ENCODE data around the gene ZSWIM8. TPM values are rescaled to one million over a fixed set of nuclear protein-coding genes. Genes with fewer than 3 reads are reported as not detected.

The ZSWIM8 gene
- total and polyA plus RNA-seq, 9 donors, result 40.7 to 80.5 (median 65.8) TPM

- H3K27me3 ChIP-seq (ENCODE audit: control insufficient read depth, insufficient read depth, low read length), result no peaks in the 10 kb centered on the region
- peaks cover 75% of the 10 kb centered on the region for H3K36me3 ChIP-seq (ENCODE audit: control insufficient read depth, insufficient read depth, low read length)
- no peaks in the 10 kb centered on the region for H3K4me1 ChIP-seq (ENCODE audit: control insufficient read depth, insufficient read depth, low read length)
- 100% methylated on average over 1 of the region's 1 CpG for WGBS (ENCODE audit: insufficient coverage)
- H3K27ac ChIP-seq (ENCODE audit: low read length), result no peak overlapping the region
- no peak for DNase-seq
- H3K4me3 ChIP-seq (ENCODE audit: low read length), result no peak overlapping the region
- H3K9me3 ChIP-seq (replicated peaks; ENCODE audit: control insufficient read depth, low read depth, low read length), result no peaks in the 10 kb centered on the region
Observed at GRCh38 chr10:73750819-73751218, 34.6 kb upstream of the ZSWIM8 start.

- DNase-seq, result no peak
- peaks cover 67% of the 10 kb centered on the region for H3K36me3 ChIP-seq (ENCODE audit: control insufficient read depth, insufficient read depth, low read length)
- H3K9me3 ChIP-seq (replicated peaks; ENCODE audit: control insufficient read depth, low read depth, low read length), result no peaks in the 10 kb centered on the region
- H3K27ac ChIP-seq (ENCODE audit: low read length), result no peak overlapping the region
- H3K4me1 ChIP-seq (ENCODE audit: control insufficient read depth, insufficient read depth, low read length), result peaks cover 3% of the 10 kb centered on the region
- WGBS (ENCODE audit: insufficient coverage), result 80% methylated on average over 1 of the region's 1 CpG
- H3K4me3 ChIP-seq (ENCODE audit: low read length), result no peak overlapping the region
- H3K27me3 ChIP-seq (ENCODE audit: control insufficient read depth, insufficient read depth, low read length), result no peaks in the 10 kb centered on the region
Observed at GRCh38 chr10:73756183-73756582, 29.2 kb upstream of the ZSWIM8 start.

- DNase-seq, result no peak
- WGBS (ENCODE audit: insufficient coverage), result 91% methylated on average over 9 of the region's 9 CpGs
- Histone ChIP-seq H3K27me3 (ENCODE audit: control insufficient read depth, insufficient read depth, low read length) (no peaks in the 10 kb centered on the region), H3K27ac (ENCODE audit: low read length) (no peak overlapping the region), H3K9me3 (replicated peaks; ENCODE audit: control insufficient read depth, low read depth, low read length) (no peaks in the 10 kb centered on the region), H3K4me1 (ENCODE audit: control insufficient read depth, insufficient read depth, low read length) (peaks cover 7% of the 10 kb centered on the region), H3K4me3 (ENCODE audit: low read length) (no peak overlapping the region), H3K36me3 (ENCODE audit: control insufficient read depth, insufficient read depth, low read length) (peaks cover 68% of the 10 kb centered on the region)
Observed at GRCh38 chr10:73758704-73759511, 26.5 kb upstream of the ZSWIM8 start.

- H3K27ac ChIP-seq (ENCODE audit: low read length), result no peak overlapping the region
- H3K27me3 ChIP-seq (ENCODE audit: control insufficient read depth, insufficient read depth, low read length), result no peaks in the 10 kb centered on the region
- DNase-seq, result no peak
- no peaks in the 10 kb centered on the region for H3K9me3 ChIP-seq (replicated peaks; ENCODE audit: control insufficient read depth, low read depth, low read length)
- H3K4me1 ChIP-seq (ENCODE audit: control insufficient read depth, insufficient read depth, low read length), result peaks cover 7% of the 10 kb centered on the region
- no peak overlapping the region for H3K4me3 ChIP-seq (ENCODE audit: low read length)
- 65% methylated on average over 3 of the region's 5 CpGs for WGBS (ENCODE audit: insufficient coverage)
- peaks cover 67% of the 10 kb centered on the region for H3K36me3 ChIP-seq (ENCODE audit: control insufficient read depth, insufficient read depth, low read length)
Observed at GRCh38 chr10:73759512-73760115, 25.8 kb upstream of the ZSWIM8 start.

GRCh38 chr10:73761781-73762180 is 23.6 kb upstream of the ZSWIM8 start:
- Histone ChIP-seq H3K9me3 (replicated peaks; ENCODE audit: control insufficient read depth, low read depth, low read length) (no peaks in the 10 kb centered on the region), H3K36me3 (ENCODE audit: control insufficient read depth, insufficient read depth, low read length) (peaks cover 80% of the 10 kb centered on the region), H3K4me1 (ENCODE audit: control insufficient read depth, insufficient read depth, low read length) (peaks cover 7% of the 10 kb centered on the region), H3K27ac (ENCODE audit: low read length) (no peak overlapping the region), H3K4me3 (ENCODE audit: low read length) (no peak overlapping the region), H3K27me3 (ENCODE audit: control insufficient read depth, insufficient read depth, low read length) (no peaks in the 10 kb centered on the region)
- DNase-seq, result no peak
- WGBS (ENCODE audit: insufficient coverage), result no CpG with 5 or more reads among the region's 1 CpG

GRCh38 chr10:73762915-73763314 is 22.5 kb upstream of the ZSWIM8 start:
- no peak for DNase-seq
- H3K9me3 ChIP-seq (replicated peaks; ENCODE audit: control insufficient read depth, low read depth, low read length), result no peaks in the 10 kb centered on the region
- WGBS (ENCODE audit: insufficient coverage), result 80% methylated on average over 1 of the region's 2 CpGs
- H3K27me3 ChIP-seq (ENCODE audit: control insufficient read depth, insufficient read depth, low read length), result no peaks in the 10 kb centered on the region
- H3K27ac ChIP-seq (ENCODE audit: low read length), result no peak overlapping the region
- H3K4me3 ChIP-seq (ENCODE audit: low read length), result no peak overlapping the region
- peaks cover 87% of the 10 kb centered on the region for H3K36me3 ChIP-seq (ENCODE audit: control insufficient read depth, insufficient read depth, low read length)
- peaks cover 7% of the 10 kb centered on the region for H3K4me1 ChIP-seq (ENCODE audit: control insufficient read depth, insufficient read depth, low read length)

- no peak overlapping the region for H3K27ac ChIP-seq (ENCODE audit: low read length)
- no peak for DNase-seq
- H3K4me3 ChIP-seq (ENCODE audit: low read length), result no peak overlapping the region
- no peaks in the 10 kb centered on the region for H3K27me3 ChIP-seq (ENCODE audit: control insufficient read depth, insufficient read depth, low read length)
- H3K36me3 ChIP-seq (ENCODE audit: control insufficient read depth, insufficient read depth, low read length), result peaks cover 91% of the 10 kb centered on the region
- no CpG with 5 or more reads among the region's 2 CpGs for WGBS (ENCODE audit: insufficient coverage)
- H3K4me1 ChIP-seq (ENCODE audit: control insufficient read depth, insufficient read depth, low read length), result peaks cover 7% of the 10 kb centered on the region
- H3K9me3 ChIP-seq (replicated peaks; ENCODE audit: control insufficient read depth, low read depth, low read length), result no peaks in the 10 kb centered on the region
Observed at GRCh38 chr10:73763343-73763742, 22.1 kb upstream of the ZSWIM8 start.

GRCh38 chr10:73765066-73765465 is 20.3 kb upstream of the ZSWIM8 start:
- Histone ChIP-seq H3K9me3 (replicated peaks; ENCODE audit: control insufficient read depth, low read depth, low read length) (no peaks in the 10 kb centered on the region), H3K4me1 (ENCODE audit: control insufficient read depth, insufficient read depth, low read length) (peaks cover 5% of the 10 kb centered on the region), H3K27ac (ENCODE audit: low read length) (no peak overlapping the region), H3K27me3 (ENCODE audit: control insufficient read depth, insufficient read depth, low read length) (no peaks in the 10 kb centered on the region), H3K36me3 (ENCODE audit: control insufficient read depth, insufficient read depth, low read length) (peaks cover 95% of the 10 kb centered on the region), H3K4me3 (ENCODE audit: low read length) (no peak overlapping the region)
- no peak for DNase-seq
- 87% methylated on average over 4 of the region's 6 CpGs for WGBS (ENCODE audit: insufficient coverage)

GRCh38 chr10:73768881-73769280 is 16.5 kb upstream of the ZSWIM8 start:
- Histone ChIP-seq H3K4me1 (ENCODE audit: control insufficient read depth, insufficient read depth, low read length) (peaks cover 17% of the 10 kb centered on the region), H3K4me3 (ENCODE audit: low read length) (no peak overlapping the region), H3K9me3 (replicated peaks; ENCODE audit: control insufficient read depth, low read depth, low read length) (no peaks in the 10 kb centered on the region), H3K27ac (ENCODE audit: low read length) (no peak overlapping the region), H3K27me3 (ENCODE audit: control insufficient read depth, insufficient read depth, low read length) (no peaks in the 10 kb centered on the region), H3K36me3 (ENCODE audit: control insufficient read depth, insufficient read depth, low read length) (peaks cover 79% of the 10 kb centered on the region)
- DNase-seq, result no peak
- 76% methylated on average over 9 of the region's 11 CpGs for WGBS (ENCODE audit: insufficient coverage)

- no peak for DNase-seq
- peaks cover 77% of the 10 kb centered on the region for H3K36me3 ChIP-seq (ENCODE audit: control insufficient read depth, insufficient read depth, low read length)
- no peaks in the 10 kb centered on the region for H3K27me3 ChIP-seq (ENCODE audit: control insufficient read depth, insufficient read depth, low read length)
- no peak overlapping the region for H3K4me3 ChIP-seq (ENCODE audit: low read length)
- no peaks in the 10 kb centered on the region for H3K9me3 ChIP-seq (replicated peaks; ENCODE audit: control insufficient read depth, low read depth, low read length)
- H3K4me1 ChIP-seq (ENCODE audit: control insufficient read depth, insufficient read depth, low read length), result peaks cover 22% of the 10 kb centered on the region
- WGBS (ENCODE audit: insufficient coverage), result 91% methylated on average over 5 of the region's 5 CpGs
- no peak overlapping the region for H3K27ac ChIP-seq (ENCODE audit: low read length)
Observed at GRCh38 chr10:73769396-73769795, 16.0 kb upstream of the ZSWIM8 start.
